ENCODE data around the gene PRELP.

DNA sequence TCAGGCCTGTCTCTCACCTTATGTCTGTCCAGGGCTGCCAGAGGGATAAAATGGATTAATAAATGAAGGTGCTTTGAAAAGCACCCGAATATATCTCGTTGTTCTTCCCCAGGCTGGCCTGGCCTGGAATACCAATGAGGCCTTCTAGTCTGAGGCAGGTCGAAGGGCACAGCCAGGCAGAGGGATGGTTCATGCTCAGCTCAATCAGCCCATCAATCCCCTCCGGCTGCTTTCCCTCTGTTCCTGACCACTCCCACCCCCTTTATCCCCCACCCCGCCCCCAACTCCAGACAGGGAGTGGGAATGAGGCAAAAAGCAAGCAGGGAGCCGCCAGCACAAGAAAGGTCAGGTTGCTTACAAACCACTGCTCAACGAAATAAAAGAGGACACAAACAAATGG, 40.0 kb upstream of the PRELP start:
- TF ChIP-seq ZNF766 (CRISPR knock-in tag; conservative IDR thresholded peaks at IDR 0.05) (no peak), POLR2AphosphoS2 (IDR thresholded peaks at IDR 0.05; ENCODE audit: low read length) (no peak), ZBED1 (IDR thresholded peaks at IDR 0.05) (no peak), NR2C2 (CRISPR knock-in tag; IDR thresholded peaks at IDR 0.05) (no peak), NR2C2 (tag; IDR thresholded peaks at IDR 0.05) (no peak), NRF1 (conservative IDR thresholded peaks at IDR 0.05 in 1 of 2, IDR thresholded peaks at IDR 0.05 in 1 of 2) (no peak)
- TF ChIP-seq, protein P1, sequence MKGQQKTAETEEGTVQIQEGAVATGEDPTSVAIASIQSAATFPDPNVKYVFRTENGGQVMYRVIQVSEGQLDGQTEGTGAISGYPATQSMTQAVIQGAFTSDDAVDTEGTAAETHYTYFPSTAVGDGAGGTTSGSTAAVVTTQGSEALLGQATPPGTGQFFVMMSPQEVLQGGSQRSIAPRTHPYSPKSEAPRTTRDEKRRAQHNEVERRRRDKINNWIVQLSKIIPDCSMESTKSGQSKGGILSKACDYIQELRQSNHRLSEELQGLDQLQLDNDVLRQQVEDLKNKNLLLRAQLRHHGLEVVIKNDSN (CRISPR knock-in tag; IDR thresholded peaks at IDR 0.05), result no peak
